HG02981 (cell line): ENCODE measurements around the gene CEP20.

Experiments
- ATAC-seq: cut with Tn5 transposase; IDR thresholded peaks from one replicate; pipeline ENCODE4 v1.9.1; 2021; ENCODE audit warnings: mild to moderate bottlenecking, moderate library complexity; ENCODE audit not compliant: unreplicated experiment

Gene CEP20

DNA sequence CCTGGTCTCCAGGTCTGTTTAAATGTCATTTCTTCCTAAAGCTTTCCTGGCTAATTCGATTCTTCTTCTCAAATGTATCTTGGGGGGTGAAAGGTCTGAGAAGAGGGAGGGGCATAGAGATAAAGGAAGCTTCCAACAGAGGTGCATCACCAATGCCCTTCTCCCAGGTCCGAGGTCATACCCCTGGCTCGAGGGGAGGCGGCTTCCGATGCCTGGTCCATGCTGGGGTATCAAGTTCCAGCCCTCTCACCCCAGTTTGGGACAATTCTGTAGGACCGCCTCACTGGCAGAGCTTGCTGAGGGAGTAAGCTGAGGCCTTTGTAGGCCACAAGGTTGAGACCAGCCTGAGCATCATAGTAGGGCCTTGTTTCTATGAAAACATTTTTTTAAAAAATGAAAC, 10.3 kb upstream of the CEP20 start:
- ATAC-seq = no peak

DNA sequence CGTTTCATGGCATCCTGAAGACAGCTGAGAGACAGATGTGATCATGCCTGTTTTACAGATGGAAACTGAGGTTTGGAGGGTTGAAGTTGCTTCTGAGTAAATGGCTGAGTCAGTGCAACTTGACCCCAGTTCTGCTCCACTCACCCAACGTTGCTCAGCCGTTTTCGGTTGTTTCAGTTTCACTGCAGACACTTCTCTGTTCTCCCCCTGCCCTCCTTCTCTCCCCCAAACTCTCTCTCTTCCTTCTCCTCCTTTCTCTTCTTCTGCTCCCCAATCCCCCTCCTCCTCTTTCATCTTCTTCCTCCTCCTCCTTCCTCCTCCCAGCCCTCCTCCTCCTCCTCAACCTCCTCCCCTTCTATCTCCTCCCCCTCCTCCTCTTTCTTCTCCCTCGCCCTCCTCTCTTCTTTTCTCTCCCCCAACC, 9.4 kb upstream of the CEP20 start:
- ATAC-seq = peak; percentile 65

DNA sequence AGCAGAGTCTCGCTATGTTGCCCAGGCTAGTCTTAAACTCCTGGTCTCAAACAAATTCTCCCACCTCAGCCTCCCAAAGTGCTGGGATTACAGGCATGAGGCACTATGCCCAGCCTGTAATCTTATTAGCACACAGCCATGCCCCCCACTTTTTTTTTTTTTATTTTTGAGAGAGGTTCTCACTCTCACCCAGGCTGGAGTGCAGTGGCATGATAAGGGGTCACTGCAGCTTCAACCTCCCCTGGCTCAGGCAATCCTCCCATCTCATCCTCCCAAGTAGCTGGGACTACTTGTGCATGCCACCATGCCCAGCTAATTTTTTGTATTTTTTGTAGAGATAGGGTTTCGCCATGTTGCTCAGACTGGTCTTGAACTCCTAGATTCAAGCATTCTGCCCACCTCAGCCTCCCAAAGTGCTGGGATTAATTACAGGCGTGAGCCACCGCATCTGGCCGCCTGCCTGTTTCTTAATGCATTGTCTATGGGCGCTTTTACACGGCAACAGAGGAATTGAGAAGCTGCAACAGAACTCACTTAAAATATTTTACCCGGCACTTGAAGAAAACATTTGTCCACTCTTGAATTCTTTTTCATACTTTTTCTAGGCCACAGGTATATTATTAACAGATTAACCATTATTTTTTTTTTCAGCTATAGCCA, 8.8 kb upstream of the CEP20 start:
- no peak for ATAC-seq

DNA sequence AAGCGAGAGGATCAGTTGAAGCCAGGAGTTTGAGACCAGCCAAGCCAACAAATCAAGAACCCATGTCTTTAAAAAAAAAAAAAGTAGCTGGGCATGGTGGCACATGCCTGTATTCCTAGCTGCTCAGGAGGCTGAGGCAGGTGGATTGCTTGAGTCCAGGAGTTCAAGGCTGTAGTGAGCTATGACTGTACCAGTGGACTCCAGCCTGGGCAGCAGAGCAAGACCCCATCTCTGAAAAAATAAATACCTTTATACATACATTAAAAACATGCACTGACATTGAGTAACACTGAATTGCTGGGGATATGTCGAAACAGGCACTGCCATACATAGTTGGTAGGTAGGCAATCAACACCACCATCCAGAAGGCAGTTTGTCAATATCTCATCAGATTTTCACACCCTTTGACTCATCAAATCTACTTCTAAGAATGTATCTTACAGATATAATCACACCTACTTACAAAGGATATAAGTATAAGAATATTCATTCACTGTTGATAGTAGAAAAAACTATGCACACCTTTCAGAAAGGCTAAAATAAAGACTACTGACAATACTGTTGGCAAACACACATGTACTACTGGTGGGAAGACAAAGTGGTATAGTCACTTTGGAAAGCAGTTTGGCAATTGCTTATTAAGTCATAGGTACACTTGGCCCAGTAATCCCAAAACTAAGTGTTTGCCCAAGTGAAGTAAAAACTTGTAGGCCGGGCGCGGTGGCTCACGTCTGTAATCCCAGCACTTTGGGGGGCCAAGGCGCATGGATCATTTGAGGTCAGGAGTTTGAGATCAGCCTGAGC, 6.4 kb upstream of the CEP20 start:
- no peak for ATAC-seq

DNA sequence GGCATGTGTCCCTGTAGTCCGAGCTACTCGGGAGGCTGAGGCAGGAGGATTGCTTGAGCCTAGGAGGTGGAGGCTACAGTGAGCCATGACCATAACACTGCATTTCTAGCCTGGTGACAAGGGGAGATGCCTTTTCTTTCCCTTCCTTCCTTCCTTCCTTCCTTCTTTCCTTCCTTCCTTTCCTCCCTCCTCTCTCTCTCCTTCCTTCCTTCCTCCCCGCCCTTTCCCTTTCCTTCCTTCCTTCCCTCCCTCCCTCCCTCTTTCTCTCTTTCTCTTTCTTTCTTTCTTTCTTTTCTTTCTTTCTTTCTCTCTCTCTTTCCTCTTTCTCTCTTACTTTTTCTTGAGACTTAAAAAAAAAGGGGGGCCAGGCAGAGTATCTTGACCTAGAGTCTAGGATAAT, 3.1 kb upstream of the CEP20 start:
- no peak for ATAC-seq

DNA sequence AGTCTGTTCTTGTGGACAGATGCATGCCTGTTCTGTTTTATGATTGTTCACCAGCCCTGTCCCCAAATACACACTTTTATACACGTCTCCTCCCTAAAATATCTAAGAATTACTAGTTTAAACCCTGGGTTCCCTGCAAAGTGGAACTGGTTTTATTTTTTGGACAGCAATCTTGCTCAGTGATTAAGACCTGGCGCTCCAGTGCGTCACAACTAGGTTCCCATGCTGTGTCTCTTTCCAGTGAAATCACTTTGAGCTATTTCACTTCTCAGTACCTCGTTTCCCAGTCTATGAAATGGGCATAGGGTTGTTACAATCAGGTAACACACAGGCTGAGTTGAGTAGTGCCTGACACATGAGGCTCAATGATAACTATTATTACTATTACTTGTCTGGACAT, 1.1 kb downstream of the CEP20 start:
- no peak for ATAC-seq

DNA sequence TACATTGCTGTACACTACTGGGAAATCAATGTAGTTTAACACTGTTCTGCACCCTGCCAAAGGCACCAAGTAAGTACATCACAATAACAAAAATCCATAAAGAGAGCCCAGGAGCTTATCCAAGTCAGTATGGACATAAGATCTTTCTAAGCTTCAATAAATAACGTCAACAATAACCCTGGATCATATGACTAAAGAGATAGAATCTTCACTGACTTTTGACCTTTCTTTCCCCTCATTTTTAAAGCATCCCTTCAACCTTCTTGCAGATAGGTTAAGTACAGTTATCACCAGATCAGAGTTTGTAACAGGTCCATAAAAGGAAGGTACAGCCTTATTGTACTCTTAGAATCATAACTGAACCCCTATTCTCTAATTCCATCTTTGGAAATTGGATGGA, 2.3 kb downstream of the CEP20 start:
- ATAC-seq = no peak

DNA sequence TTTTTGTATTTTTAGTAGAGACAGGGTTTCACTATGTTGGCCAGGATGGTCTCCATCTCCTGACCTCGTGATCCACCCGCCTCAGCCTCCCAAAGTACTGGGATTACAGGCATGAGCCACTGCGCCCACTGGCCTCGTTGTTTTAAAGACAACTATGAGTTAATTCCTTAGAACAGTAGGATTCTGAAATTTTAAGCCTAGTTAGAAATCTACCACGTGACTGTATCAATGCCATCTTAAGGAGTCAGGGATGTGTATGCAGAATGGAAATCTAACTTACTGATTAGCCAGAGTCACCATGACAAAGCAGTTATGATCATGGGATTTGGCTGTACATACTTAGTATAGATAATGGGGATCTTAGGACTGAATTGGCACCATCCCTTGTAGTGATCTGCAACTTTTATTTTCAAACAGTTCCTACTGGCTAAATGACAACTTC, 2.8 kb downstream of the CEP20 start:
- no peak for ATAC-seq

DNA sequence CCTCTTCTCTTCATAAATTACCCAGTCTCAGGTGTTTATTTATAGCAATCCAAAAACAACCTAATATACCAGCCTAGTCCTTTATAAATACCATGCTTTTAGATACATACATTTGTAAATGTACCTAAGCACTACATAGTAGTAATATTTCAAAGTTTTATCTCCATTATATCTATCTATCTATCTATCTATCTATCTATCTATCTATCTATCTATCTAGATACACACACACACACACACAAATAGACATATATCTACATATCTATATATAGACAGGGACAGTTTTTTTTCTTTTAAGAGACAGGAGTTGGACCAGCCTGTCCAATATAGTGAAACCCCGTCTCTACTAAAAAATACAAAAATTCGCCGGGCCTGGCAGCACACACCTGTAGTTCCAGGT, 5.8 kb downstream of the CEP20 start:
- no peak for ATAC-seq

DNA sequence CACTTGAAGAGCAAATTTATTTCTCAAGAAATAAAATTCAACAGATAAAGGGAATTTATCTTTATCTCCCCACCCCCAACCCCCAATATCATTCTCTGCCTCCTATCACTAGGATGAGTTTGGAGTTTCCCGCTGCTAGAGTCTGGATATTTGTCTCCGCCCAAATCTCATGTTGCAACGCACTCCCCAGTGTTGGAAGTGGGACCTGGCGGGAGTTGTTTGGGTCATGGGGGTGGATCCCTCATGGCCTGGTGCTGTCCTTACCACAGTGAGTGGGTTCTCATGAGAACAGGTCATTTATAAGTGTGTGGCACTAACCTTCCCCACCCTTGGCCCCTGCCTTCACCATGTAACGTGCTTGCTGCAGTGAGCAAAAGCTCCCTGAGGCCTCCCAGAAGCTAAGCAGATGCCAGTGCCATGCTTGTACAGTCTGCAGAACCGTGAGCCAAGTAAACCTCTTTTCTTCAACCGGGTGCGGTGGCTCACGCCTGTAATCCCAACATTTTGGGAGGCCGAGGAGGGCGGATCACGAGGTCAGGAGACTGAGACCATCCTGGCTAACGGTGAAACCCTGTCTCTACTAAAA, 6.5 kb downstream of the CEP20 start:
- ATAC-seq = no peak

DNA sequence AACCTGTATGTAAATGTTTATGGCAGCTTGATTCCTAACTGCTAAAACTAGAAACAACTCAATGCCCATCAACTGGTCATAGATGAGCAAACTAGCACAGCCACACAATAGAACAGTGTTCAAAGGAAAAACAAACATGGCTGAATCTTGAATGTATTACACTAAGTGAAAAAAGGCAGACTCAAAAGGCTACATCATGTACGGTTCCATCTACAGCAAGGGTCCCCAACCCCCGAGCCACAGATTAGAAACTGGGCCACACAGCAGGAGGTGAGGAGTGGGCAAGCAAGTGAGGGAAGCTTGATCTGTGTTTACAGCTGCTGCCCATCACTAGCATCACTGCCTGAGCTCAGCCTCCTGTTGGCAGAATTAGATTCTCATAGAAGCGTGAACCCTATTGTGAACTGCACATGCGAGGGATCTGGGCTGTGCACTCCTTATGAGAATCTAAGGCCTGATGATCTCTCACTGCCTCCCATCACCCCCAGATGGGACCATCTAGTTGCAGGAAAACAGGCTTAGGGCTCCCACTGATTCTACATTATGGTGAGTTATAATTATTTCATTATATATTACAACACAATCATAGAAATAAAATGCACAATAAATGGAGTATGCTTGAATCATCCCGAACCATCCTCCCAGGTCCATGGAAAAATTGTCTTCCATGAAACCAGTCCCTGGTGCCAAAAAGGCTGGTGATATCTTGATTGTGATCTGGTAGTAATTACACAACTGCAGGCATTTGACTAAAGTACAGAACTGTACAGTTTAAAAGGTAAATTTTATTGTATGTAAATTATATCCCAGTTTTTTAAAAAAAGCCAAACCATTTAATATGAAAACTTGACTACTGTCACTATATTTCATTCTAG, 7.7 kb downstream of the CEP20 start:
- ATAC-seq = no peak

DNA sequence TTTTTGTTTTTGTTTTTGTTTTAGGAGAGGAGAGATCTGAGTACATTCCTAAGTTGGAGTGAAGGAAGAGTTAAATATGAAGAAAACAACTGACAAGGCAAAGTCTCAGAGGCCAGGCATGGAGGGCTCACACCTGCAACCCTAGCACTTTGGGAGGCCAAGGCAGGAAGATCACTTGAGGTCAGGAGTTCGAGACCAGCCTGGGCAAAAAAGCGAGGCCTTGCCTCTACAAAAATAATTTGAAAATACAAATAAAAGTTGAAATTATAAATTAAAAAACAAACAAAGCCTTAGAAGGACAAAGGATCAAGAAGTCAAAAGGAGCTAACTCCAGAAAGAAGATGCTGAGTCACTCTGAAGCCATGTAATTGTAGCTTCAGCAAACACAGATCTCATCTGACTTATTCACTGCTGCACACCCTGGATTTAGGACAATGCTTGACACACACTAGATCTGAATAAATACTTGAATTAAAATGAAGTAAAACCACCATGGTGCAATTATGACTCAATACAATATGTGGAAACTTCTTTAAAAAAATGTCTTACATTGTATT, 9.1 kb downstream of the CEP20 start:
- no peak for ATAC-seq

DNA sequence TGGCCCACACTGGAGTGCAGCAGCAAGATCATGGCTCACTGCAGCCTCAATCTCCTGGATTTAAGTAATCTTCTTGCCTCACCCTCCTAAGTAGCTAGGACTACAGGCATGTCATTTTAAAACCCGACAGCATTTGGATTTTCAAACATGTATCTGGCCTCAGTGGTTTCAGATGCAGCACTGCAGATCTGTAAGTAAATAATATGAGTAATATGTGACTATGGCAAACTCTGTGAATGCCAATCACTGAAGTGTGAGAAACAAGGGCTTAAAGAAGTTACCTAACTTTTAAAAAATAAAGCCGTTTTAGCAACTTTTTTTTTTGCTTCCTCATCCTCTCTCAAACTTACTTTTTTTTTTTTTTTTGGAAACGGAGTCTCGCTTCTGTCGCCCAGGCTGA, 11.9 kb downstream of the CEP20 start:
- no peak for ATAC-seq

DNA sequence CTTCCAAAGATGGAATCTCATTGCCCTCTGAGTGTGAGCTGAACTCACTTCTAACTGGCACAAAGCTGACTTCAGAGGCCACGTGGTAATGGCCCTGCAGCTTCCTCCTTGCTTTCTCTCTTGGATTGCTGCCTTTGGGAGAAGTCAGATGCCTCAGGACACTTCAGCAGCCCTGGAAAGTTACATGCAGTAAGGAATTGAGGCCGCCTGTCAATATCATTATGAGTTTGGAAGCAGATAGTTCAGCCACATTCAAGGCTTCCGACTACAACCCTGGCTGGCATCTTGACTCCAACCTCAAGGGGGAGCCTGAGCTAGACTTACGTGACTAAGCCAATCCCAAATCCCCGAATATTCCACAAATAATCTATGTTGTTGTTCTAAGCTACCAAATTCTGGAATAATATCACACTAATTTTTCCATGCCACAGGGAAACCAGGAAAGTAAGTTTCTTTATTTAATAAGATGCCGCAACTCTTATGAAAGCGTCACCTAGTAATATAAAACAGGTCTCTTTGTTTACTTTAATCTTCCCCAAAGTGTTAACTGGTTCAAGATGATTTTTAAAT, 13.6 kb downstream of the CEP20 start:
- no peak for ATAC-seq

DNA sequence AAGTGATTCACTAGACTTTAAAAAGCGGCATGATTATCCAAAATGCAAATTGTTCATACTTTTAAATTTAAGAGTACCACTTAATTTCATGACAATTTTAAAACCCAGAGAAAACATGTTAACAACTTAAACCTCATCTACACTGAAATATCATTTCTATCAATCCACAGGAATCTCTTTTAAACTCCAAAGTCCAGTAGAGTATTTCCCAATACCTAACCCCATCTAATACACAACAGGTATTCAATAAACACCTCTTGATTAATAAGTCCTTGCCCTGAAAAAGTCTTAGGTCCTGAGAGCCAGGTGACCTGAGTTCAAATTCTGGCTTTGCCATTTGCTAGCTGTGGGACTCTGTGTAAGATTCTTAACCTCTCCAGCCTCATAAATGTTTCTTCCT, 14.7 kb downstream of the CEP20 start:
- ATAC-seq = no peak

DNA sequence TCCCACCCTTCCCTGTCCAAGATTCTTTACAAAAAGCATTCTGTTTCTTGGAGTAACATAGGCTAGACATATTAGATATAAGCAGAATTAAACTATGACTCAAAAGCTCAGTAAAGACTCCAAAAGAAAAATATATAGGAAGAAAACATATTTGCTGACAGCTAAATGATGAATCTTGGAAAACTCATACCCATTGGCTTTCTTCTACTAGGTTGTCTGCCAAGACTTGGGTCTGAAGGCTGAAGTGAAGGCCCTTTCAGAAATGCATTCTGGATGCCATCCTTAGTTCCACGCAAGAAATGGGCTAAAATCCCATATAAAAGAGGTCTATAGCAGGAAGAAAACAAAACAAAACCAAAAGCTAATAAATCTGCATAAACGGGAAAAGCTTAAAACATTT, 15.1 kb downstream of the CEP20 start:
- no peak for ATAC-seq

DNA sequence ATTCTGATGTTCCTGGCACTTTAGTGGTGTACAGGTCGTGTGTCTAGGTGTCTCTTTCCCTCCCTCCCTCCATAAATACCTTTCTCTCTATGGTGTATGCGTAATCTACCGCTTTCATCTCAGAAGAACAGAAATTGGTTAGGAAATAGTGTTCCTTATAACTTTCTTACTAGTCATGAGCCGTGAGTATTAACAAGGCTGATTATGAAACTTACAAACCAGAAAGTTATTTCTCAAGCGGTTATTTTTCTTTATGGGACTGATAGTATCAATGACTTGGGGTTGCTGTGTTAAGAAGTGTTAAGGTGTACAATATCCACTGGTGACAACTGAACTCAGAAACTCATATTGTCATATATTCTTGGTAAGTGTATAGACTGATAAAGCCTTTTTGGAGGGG, 18.4 kb downstream of the CEP20 start:
- no peak for ATAC-seq

DNA sequence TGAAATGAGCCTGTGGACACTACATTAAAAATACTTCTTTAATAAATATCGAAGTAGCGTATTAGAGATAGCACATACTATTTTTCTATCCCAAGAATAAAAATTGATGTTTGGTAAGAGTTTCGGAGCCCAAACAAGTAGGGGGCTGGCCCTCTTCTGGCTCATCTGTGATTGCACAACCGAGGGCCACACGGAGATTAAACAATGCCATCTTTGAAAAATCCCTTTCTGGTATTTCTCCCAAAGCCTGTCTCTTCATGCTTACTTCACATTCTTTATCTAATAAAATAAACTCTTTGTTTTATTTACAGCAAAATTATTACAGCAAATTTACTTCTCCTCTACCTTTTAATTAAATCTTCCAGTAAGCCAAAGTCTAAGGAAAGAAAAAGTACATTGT, 22.0 kb downstream of the CEP20 start:
- no peak for ATAC-seq

DNA sequence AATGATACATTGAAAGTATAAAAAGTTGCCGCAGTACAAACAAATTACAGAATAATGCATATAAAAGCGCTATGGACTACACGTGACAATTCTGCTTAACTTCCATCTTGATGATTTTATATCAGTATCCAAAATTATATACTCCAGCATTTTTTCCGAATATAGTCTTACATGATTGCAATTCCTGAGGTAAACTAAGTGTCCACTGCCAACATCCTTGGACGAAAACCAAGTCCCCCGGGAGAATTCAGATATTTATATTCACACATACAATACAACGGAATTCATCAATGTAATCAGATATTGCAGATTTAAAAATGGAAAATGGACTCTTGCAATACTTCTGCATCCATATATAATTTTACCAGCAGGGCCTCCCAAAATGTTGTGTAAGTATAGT, 22.7 kb downstream of the CEP20 start:
- no peak for ATAC-seq

DNA sequence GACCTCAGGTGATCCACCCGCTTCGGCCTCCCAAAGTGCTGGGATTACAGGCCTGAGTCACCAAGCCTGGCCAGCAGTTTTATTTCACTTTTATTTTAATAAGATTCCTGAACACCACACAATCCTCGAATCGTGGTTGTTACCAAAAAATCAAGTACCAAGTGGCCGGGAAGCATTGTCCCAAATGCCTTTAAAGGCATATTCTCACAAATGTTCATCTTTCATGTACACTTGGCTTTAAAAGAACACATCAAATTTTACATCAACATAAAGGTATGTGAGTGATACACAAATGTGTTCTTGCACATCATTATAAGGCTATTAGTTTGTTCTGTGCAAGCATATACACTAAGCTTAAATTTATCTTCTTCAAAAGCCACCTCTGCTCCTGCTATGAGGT, 23.5 kb downstream of the CEP20 start:
- ATAC-seq = no peak

DNA sequence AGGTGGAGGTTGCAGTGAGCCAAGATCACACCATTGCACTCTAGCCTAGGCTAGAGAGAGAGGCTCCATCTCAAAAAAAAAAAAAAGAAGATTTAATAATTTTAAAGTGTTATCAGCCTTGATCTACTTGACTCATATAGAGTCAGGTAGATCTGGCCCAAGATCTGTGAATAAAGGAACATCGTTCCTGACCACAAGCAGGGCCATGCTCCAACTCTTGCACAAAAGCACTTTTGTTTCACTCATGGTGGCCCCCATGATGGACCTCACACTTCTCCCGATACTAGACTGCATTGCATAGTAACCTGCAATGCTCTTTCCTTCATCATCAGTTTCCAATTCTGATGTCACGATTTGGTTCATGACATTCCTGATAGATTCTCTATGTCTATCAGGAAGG, 26.4 kb downstream of the CEP20 start:
- ATAC-seq = no peak
